Stimulated activated naive CD4-positive, alpha-beta T cell treated with Interleukin-2 at 50 U/mL for 16 hours (primary cell): ENCODE measurements around the gene NT5DC4.

Experiments
- DNase-seq: peaks from one replicate; lab custom pipeline; 2025; lab: John Stamatoyannopoulos, UW

The NT5DC4 gene

DNA sequence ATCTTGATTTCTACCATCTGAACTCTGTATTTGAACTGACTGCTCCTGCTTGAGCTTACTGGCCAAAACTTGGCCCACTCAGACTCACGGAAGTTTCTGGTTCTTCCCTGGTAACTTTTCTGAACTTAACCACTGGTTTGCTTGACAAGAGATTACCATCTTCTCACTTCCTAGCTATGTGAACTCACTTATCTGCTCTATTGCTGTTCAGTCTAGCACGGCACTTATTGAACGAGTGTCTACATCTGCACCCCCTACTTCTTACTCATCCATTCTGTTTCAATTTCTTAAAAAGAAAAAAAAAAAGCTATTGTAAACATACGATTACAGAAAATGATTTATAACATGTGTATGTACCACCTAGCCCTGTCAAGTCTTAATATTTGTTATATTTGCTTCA is 34.6 kb downstream of the NT5DC4 start:
- DNase-seq: no peak

DNA sequence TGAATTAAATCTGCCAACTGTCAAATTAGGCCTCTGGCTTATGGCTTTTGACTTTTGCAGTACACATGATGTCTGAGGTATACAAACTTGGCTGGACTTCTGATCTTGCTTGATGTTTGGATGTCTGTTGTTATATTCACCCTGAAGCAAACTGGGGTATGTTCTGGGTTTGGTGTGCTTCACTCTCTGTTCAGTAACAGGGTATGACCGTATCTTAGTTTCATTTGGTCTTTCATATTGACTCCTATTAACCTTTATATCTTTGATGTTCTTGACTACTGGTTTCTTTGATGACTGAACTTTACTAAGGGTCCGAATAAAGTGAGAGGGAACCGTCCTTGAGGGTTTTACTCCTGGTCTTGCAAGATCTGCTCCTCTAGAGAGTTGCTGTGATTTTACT is 35.4 kb downstream of the NT5DC4 start:
- DNase-seq: no peak

DNA sequence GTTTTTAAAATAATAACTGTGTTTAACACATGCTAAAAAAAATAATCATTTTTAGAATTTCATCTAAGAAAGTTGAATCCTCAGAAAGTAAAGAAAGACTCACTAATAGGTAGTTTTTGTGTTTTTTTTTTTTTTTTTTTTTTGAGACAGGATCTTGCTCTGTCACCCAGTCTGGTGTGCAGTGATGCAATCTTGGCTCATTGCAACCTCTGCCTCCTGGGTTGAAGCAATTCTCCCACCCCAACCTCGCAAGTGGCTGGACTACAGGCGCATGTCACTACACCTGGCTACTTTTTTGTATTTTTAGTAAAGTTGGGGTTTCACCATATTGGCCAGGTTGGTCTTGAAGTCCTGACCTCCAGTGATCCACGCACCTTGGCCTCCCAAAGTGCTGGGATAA is 36.4 kb downstream of the NT5DC4 start:
- DNase-seq: no peak

DNA sequence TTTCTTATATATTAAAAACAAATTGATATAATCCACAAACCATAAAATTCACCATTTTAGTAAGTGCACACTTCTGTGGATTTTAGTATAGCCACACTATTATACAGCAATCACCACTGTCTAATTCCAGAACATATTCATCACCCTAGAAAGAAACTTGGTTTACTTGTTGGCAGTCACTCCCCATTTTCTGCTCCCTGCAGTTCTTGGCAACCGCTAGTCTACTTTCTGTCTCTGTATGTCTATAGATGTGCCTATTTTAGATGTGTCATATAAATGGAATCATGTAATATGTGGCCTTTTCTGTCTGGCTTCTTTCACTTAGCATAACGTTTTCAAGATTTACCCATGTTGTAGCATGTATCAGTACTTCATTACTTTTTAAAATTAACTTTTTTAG is 37.9 kb downstream of the NT5DC4 start:
- no peak for DNase-seq

DNA sequence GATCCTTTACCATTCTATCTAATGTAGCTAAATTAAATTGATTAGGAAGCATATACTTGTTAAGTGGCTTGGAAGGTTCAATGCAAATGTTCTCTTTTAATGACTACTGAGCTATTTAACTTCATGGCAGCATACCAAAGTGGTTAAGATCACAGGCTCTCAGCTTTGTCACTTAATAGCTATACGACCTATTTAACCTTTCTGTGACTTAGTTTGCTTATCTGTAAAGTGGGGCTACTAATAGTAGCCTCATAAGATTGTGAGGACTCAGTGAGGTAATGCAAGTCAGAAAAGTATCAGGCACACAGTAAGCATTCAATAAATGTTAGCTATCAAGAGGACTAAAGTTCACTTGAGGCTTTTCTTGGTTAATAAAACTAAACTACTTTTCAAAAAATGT is 39.3 kb downstream of the NT5DC4 start:
- no peak for DNase-seq

DNA sequence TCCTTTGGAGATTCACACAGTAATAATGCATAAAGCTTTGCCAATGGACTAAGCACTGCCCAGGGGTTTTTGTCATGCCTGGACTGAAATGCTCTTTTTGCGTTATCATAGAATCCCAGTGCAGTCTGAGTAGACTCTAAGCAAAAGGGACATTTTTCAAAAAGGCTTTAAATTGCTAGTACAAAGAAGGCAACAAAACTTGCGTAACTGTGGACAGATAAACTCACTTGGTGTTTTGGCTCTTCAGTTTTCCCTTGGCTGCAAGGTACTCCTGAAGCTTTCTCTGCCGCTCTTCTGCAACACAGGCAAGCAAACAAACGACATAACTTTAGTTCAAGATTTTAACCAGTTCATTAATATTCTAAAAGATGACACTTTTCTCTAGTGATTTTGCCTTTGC is 41.5 kb downstream of the NT5DC4 start:
- DNase-seq: no peak

DNA sequence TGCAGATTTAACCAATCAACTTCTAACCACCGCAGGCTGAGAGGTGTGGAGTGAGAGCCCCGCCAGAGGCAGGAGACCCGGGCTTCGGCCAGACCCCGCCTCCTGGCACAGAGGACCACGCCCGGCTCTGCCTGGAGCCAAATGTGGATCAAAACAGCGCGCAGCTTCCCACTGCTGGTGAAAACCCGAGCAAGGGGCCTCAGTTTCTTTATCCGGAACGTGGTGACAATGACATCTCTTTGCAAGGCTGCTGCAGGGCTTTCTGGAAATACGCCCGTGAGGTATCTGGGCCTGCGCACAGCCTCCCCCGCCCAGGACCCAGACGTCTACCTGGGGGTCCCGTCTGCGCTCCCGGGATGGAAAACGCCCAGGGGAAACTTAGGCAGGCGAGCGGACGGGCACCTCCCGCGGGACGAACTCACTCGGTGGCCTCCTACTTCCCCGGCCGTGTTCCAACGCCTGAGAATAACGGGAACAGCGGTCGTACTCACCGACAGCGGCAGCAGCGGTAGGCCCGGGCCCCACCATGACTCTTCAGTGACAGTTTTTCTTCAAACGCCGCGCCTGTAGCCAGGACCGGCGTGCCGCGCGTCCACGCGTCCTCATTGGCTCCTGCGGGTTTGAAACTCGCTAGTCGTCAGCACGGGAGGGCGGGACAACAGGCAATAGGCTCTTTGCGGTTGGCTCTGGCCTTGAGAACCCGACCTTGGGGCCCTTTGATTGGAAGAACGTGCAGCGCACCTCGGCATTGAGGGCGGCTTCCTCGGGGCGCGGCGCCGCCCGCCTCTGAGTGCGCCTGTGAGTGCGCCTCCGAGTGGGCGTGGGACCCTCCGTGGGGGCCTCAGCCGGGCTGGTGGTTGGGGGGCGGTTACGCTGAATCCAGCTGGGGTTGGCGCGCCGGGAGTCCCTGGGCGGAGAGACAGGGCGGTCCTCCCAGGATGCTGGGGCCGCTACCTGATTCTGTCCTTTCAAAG is 43.5 kb downstream of the NT5DC4 start, which contains the start of gene CKAP2L:
Gene CKAP2L, minus strand, starts transcription at position 539 of the 974 bp plus-strand sequence. Its CDS starts 11 bp downstream, at position 528.
- peak; percentile 97 for DNase-seq

DNA sequence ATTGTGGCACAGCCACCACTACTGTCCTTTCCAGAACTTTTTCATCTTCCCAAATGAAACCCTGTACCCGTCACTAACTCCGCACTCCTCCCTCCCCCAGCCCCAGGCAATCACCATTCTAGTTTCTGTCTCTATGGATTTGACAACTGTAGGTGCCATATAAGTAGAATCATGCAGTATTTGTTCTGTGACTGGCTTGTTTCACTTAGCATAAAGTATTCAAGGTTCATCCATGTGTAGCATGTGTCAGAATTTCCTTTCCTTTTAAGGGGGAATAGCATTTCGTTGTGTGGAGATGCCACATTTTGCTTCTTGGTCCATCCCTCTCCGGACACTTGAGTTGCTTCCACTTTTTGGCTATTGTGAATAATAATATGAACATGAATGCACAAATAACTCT is 44.4 kb downstream of the NT5DC4 start:
- DNase-seq: no peak

DNA sequence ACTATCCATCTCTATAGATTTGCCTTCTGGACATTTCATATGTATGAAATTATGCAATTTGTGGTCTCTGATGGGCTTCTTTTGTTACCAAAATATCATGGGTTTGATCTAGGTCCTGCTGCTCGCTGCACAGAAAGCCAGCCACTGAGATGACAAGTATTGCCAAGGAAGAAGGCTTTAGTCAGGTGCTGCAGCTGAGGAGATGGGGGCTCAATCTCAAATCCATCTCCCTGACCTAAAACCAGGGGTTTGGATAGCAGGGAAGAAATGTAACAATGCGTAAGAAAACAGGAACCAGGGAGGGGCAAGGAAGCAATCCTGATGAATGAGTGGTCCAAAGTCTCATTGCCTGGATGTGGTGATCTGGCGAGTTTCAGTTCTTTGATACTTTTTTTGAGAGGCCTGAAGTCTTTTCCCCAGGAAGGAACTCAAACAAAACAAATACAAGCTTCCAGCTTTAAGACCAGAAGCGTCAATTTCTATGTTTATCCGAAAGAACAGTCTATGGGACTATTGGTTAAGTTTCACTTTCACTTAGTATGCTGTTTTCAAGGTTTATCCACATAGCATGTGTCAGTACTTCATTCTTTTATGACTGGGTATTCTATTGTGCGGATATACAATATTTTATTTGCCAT is 47.0 kb downstream of the NT5DC4 start:
- no peak for DNase-seq

DNA sequence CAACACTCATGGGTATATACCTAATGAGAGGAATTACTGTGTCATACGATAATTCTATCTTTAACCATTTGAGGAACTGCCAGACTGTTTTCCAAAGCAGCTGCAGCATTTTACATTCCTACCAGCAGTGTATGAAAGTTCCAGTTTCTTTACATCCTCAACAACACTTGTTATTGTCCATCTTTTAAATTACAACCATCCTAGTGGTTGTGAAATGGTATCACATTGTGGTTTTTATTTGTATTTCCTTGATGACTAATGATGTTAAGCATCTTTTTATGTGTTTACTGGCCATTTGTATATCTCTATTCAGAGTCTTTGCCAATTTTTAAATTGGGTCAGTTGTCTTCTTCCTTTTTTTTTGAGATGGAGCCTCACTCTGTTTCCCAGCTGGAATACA is 47.6 kb downstream of the NT5DC4 start:
- no peak for DNase-seq

DNA sequence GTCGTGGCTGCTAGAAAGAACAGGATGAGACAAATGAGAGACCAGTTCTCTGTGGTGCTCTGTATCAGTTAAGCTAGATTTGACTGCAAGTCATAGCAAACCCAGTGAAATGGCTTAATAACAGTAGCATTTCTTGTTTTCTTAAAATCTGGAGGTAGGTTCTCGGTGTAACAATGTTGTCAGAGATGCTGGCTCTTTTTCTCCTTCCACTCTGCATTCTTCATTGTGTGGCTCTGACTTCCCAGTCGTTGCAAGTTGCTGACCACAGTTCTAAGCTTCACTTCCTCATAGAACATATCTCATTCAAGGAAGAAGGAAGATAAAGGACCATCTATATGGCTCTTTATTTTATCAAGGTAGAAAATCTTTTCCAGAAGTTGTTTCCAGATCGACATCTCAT is 51.5 kb downstream of the NT5DC4 start:
- no peak for DNase-seq

DNA sequence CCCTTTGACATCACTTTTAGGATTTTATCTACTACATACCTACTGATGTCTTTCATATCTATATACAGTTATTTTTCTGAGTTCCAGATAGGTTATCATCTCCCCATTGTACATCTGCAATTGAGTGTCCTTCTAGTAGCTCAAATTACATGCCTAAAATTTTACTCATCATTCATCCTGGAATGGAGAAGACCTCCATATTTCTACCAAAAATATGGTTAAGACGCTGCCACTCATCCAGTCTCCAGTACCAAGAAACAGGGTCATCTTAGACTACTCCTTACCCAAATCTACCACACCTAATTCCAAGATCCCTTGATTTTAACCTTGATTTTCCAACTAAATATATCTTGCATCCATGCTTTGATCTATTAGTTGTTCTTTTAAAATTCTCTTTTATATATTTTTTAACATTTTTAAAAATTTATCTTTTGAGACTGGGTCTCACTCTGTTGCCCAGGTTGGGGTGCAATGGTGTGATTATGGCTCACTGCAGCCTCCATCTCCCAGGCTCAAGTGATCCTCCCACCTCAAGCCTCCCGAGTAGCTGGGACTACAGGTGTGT is 52.2 kb downstream of the NT5DC4 start:
- no peak for DNase-seq

DNA sequence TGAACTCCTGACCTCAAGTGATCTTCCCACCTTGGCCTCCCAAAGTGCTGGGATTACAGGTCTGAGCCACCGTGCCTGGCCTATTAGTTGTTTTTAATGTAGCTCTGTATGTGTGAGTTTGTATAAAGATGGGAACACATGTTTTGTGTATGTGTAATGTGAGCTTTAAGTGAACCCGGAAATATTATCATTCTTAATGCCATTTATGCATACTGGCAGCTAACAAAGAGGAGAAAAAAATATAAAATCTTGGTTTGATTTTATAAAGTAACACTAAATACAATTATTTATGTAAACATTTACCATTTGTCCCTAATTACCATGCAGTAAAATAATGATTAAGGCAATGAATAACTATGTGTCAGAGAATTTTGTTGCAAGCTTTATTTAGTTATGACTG is 52.7 kb downstream of the NT5DC4 start:
- DNase-seq: no peak

DNA sequence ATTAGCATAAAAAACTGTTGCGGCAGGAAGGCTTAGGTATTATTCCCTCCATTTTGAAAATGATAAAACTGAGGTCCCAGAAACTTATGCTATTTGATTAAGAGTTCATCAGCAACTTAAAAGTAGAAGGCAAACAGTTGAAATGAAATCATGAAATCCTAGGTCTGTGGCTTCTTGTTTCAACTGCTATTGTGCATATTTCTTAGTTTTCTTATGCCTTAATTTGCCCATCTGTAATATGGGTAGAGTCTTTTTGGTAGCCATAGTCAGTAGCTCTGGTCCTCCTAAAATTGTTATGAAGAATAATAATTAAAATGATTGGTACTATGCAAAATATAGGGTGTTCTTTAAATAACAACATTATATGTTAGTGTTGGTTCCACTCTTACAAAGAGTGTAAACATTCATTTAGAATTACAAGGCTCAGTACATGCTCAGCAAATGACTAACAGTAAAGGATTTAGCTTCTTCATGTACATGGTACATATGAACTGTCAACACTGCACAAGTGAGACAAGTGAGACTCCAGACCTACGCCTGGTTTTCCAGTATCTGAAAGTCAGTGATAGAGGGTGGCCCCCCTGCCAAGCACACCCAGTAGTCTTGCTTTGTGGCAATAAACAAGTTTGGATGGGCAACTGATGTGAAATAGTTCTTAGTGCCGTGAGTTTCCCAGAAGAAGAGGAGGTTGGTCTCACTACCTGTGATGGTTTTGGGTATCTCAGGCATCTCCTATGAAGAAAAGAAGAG is 53.9 kb downstream of the NT5DC4 start:
- DNase-seq: no peak

DNA sequence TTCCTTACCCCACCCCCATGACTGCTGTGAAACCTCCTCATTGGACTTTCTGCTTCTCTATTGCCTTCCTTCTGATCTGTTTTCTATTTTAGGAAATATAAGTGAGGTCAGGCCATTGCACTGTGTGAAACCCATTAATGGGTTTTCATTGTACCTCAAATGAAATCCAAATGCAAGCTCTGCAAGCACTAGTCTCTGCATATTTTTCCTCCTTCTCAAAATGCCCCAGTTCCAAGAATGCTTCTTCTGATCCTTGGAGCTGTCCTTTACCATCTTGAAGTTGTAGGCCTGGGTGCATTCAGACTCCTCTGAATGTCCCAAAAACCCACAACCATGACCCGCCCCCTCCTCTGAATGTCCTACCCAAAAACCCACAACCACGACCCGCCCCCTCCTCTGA is 55.3 kb downstream of the NT5DC4 start:
- DNase-seq: no peak

DNA sequence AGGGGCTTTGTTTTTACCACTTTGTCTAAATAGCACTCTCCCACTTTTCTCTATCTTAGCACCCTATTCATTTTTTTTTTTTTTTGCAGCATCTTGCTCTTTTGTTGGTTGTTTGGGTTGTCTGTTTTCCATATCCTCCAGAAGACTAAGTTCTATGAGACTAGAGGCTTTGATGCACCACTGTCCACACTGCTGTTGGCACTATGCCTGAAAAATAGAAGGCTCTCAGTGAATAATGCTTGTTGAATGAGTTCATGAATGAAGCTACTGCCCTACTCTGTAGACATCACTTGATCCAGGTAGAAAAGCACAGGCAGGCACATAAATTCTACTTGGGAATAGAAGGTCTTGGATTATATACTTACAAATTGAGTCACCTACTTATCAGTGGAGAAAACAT is 56.2 kb downstream of the NT5DC4 start:
- no peak for DNase-seq

DNA sequence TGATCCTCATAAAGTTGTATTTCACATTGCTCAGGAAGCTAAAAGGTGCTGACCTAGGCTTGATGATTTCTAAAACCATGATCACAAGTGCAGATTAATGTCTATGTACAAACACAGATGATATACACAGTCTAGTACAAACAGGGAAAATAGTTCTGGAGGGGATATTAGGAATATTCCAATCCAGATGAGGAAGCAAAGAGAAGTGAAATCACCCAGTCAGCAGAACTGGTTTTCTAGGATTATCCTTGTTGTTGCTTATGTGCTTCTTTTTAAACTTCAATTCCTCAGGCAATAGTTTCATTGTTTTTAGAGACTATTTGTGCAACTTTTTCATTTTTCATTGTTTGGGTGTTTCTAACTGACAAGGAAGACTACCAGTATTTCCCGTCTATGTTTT is 58.8 kb downstream of the NT5DC4 start:
- DNase-seq: no peak

DNA sequence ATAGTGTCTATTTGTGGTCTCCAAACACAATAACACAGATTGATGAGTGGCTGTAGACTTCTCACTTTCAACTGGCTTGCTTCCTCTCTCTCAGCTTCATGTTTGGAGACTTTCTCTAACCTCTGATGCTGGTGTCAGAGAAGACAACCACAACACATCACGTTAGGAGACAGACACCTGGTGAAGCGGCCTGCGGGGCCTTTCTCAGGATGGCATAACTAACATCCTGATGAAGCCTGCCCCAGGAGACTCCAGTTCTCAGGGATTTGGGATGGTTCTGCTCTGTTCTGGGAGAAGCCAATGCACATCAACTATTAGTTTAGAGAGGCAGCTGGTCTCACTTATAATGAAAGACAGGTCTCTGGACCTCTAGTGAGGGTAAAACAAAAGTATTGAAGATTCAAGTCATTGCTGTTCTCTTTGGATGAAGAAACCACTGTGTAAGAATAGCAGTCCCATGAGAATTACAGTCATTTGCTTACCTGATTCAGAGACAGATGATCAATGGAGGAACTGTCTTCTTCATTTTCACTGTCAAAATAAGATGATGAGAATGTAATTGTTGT is 61.5 kb downstream of the NT5DC4 start:
- no peak for DNase-seq

DNA sequence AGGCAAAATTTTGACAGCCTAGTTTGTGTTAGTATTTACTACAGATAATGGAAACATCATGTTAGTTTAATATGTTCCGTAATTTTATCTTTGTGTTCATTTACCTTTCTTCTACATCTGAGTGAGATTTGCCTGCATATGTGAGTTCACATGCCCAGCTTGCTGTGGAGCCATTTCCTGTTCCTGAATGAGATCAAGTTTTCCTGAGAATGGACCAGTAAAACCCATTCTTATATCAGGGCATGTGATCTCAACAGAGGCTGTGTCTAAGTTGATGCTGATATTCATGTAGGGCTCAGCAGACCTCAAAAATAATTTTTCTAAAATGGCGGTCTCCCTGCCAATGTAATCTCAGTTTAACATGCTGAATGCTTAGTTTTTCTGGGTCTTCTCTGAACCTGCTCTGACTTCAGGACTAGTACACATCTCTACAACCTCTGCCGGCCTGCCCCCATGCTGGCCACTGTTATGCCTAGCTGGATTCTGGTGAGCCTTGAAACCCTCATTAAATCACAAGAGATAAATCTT is 62.4 kb downstream of the NT5DC4 start:
- DNase-seq: no peak

DNA sequence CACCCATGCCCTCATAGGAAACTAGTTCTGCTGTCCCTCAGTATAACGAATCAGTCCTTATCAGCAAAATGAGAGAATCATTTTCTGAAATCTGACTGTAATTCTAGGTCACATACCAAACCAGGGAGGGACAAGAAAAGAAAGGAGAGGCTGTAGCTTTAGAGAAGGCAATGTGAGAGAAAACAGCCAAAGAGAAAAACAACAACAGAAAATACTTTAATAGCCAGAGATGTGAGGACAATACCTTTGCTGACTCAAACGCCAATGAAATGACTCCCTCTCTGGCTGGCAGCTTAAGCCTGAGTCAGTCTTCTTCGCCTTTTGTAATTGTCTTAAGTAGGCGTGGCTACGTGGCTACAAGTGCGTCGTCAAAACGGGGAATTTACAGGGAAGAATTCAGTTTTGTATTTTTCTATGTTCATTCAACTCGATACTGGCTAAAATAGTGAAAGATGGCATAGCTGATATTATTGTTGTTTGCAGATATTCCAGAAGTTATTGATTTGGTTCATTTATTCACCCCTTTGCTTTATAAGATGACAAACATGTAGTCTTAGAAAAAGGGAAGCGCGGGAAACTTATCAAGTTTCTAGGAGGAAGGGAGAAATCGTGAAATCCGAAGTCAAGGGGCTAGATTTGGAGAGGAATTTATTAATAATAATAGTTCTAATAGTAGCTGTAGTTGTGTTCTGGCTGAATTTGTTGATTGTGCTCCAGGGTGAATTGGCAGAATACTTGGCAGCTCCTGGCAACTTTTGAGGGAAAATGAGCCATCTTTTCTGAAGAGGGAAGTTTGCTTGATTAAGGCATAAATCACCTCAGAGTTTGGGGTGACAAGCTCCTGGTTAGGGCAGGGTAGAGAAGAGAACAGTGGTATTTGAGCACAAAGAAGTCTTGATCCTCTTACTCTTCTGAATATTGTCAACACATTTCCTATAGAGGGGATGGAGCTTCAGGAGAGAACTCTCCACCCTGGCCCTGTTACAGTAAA is 63.7 kb downstream of the NT5DC4 start, which contains the start of gene IL1A:
Gene IL1A, minus strand, starts transcription at position 295 of the 991 bp plus-strand sequence. CDS start 723 bp downstream, outside the sequence.
- DNase-seq: peak; percentile 2
